ENCODE measurements around the gene SLC44A5. TPM values are rescaled to one million over a fixed set of nuclear protein-coding genes. Genes with fewer than 3 reads are reported as not detected.
"Not testable (repeated sequence)": the region's sequence is repeated elsewhere in the genome, so short reads cannot be mapped to it uniquely, and the experiment has no call there.

SLC44A5 gene
- total and polyA plus RNA-seq, 4 donors: 0.75 to 1.6 (median 1.1) TPM

DNA sequence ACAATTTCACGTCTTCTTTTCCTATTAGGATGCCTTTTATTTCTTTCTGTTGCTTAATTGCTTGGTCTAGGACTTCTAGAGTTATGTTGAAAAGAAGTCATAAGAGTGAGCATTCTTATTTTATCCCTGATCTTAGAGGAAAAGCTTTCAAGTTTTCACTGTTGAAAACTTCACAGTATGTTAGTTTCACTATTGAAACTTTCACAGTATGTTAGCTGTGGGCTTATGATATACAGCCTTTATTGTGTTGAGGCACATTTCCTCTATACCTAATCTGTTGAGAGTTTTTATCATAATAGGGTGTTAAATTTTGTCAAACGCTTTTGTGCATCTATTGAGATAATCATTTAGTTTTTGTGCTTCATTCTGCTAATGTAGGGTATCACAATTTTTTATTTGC lies 249.7 kb downstream of the SLC44A5 start:
- H3K4me1 ChIP-seq (ENCODE audit: control insufficient read depth in 1 of 2, insufficient read depth in 2 of 2, low read length in 2 of 2): no peaks in the 10 kb centered on the region
- H3K27me3 ChIP-seq (ENCODE audit: control insufficient read depth in 1 of 2, insufficient read depth in 2 of 2, low read length in 1 of 2): no peaks in the 10 kb centered on the region
- intact Hi-C loops (cut with DNase I): no loop called here
- H3K4me3 ChIP-seq (ENCODE audit: low read length in 2 of 2): no peak overlapping the region
- H3K27ac ChIP-seq (ENCODE audit: low read depth in 1 of 2, low read length in 2 of 2): no peak overlapping the region
- DNase-seq (no peak), ATAC-seq (ENCODE audit: low FRiP score) (no peak)
- WGBS, 2 donors: 77 to 81% methylated on average over 2 of the region's 2 CpGs
- peaks cover 2% of the 10 kb centered on the region for H3K9me3 ChIP-seq (ENCODE audit: control insufficient read depth, low read length)
- no peaks in the 10 kb centered on the region for H3K36me3 ChIP-seq (ENCODE audit: control insufficient read depth in 1 of 2, insufficient read depth in 2 of 2, low read length in 1 of 2)

DNA sequence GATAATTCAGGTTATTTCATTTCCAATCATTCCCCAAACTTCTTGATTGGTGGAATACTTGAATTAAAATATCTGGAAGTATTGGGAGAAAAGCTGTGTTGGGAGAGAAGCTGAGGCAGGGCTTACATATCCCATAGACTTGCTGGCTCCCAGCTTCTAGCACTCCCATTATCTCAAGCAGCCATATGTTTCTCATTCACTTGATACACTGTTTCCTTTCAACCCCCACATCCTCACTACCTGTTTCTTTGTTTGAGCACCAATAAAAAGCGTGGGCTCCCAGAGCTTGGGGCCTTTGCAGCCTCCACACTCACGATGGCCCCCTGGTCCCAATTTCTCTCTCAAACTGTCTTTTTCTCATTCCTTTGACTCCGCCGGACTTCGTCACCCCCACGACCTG lies 256.6 kb downstream of the SLC44A5 start:
- H3K4me3 ChIP-seq (ENCODE audit: low read length in 2 of 2); H3K4me1 ChIP-seq (ENCODE audit: control insufficient read depth in 1 of 2, insufficient read depth in 2 of 2, low read length in 2 of 2); ATAC-seq (ENCODE audit: low FRiP score); H3K36me3 ChIP-seq (ENCODE audit: control insufficient read depth in 1 of 2, insufficient read depth in 2 of 2, low read length in 1 of 2); H3K27ac ChIP-seq (ENCODE audit: low read depth in 1 of 2, low read length in 2 of 2); H3K9me3 ChIP-seq (ENCODE audit: control insufficient read depth, low read length); DNase-seq; intact Hi-C loops (cut with DNase I); H3K27me3 ChIP-seq (ENCODE audit: control insufficient read depth in 1 of 2, insufficient read depth in 2 of 2, low read length in 1 of 2): not testable (repeated sequence)
- 80 to 82% methylated on average over 6 of the region's 6 CpGs for WGBS, 2 donors

DNA sequence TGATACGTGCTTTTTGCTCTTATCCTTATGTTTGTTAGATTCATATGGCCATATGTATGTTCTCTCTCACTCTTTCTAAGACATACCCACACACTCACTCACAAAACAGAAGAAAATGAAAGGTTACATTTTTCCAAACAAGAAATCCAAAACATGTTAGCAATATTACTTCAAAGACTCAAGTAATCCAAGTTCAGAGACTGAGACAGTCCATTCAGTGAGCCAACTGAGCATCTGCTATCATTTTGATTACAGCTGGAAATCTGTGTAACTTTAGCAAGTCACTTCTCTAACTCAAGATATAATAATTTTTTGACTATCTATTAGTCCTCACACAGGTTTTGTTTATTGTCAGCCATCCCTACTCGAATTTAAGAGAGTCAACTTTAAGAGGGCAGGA lies 257.9 kb downstream of the SLC44A5 start:
- no peak for ATAC-seq (ENCODE audit: low FRiP score)
- H3K36me3 ChIP-seq (ENCODE audit: control insufficient read depth in 1 of 2, insufficient read depth in 2 of 2, low read length in 1 of 2): no peaks in the 10 kb centered on the region
- 69 to 77% methylated on average over 2 of the region's 2 CpGs for WGBS, 2 donors

DNA sequence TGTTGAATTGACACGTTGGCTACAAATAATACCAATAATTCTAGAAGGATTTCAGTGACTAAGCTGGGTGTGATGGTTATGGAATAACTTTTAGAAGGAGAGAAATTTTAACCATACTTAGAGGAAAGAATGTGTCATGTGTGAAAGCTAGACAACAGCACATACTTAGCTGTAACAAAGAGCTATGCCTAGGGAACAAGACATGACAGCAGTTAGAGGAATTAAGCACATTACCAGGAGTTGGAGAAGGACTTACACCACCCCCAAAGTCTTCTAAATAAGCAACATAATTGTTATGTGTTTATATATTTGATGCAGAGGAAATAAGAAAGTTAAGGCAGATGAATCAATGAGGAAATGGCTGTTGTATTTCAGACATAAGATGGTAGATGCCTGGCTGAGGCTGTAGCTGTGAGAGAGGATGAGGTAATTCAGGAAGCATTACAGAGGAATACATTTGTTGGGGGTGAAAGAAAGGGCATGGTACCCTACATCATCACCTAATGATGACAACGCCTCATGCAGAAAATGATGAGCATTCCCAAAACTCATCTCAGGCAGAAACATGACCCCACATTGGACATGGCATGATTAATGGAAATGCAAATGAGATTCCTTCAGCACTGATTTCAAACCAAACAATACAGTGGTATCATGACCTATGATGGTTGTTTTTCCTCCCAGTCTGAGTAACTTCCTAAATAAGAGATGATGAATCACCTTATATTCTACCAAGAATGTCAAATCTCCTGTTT lies 265.2 kb downstream of the SLC44A5 start:
- Histone ChIP-seq H3K27me3 (ENCODE audit: control insufficient read depth in 1 of 2, insufficient read depth in 2 of 2, low read length in 1 of 2) (no peaks in the 10 kb centered on the region), H3K36me3 (ENCODE audit: control insufficient read depth in 1 of 2, insufficient read depth in 2 of 2, low read length in 1 of 2) (no peaks in the 10 kb centered on the region), H3K9me3 (ENCODE audit: control insufficient read depth, low read length) (no peaks in the 10 kb centered on the region), H3K4me1 (ENCODE audit: control insufficient read depth in 1 of 2, insufficient read depth in 2 of 2, low read length in 2 of 2) (no peaks in the 10 kb centered on the region), H3K4me3 (ENCODE audit: low read length in 2 of 2) (no peak overlapping the region), H3K27ac (ENCODE audit: low read depth in 1 of 2, low read length in 2 of 2) (no peak overlapping the region)
- ATAC-seq (ENCODE audit: low FRiP score) (no peak), DNase-seq (no peak)
- intact Hi-C loops (cut with DNase I): no loop called here
- WGBS, 2 donors: 67 to 69% methylated on average over 2 of the region's 2 CpGs

More for the DNA sequence above, 257.9 kb downstream of the SLC44A5 start:
- Histone ChIP-seq H3K9me3 (ENCODE audit: control insufficient read depth, low read length) (no peaks in the 10 kb centered on the region), H3K4me3 (ENCODE audit: low read length in 2 of 2) (no peak overlapping the region), H3K27me3 (ENCODE audit: control insufficient read depth in 1 of 2, insufficient read depth in 2 of 2, low read length in 1 of 2) (no peaks in the 10 kb centered on the region), H3K4me1 (ENCODE audit: control insufficient read depth in 1 of 2, insufficient read depth in 2 of 2, low read length in 2 of 2) (no peaks in the 10 kb centered on the region), H3K27ac (ENCODE audit: low read depth in 1 of 2, low read length in 2 of 2) (no peak overlapping the region)
- intact Hi-C loops (cut with DNase I): no loop called here
- DNase-seq: no peak

DNA sequence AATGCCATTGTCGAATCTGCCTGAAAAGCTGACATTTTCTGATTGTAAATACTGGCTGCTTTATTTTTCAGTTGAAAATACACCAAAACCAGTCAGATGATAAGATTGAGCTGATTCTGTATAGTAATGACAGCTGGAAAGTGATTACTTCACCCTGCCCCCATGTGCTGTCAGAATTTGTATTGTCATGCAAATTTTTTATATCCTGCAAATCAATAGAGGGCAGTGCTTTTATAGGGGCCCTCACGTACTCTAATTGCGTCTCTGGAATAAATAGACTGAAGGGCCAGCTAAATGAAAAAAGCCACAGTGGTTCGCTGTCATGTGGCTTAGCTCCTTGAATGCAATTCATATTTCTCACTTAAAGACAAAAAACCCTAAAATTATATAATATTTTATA lies 268.1 kb downstream of the SLC44A5 start:
- intact Hi-C loops (cut with DNase I): no loop called here
- no peaks in the 10 kb centered on the region for H3K36me3 ChIP-seq (ENCODE audit: control insufficient read depth in 1 of 2, insufficient read depth in 2 of 2, low read length in 1 of 2)
- H3K9me3 ChIP-seq (ENCODE audit: control insufficient read depth, low read length): no peaks in the 10 kb centered on the region
- no peak overlapping the region for H3K27ac ChIP-seq (ENCODE audit: low read depth in 1 of 2, low read length in 2 of 2)
- no peaks in the 10 kb centered on the region for H3K4me1 ChIP-seq (ENCODE audit: control insufficient read depth in 1 of 2, insufficient read depth in 2 of 2, low read length in 2 of 2)
- WGBS, 2 donors: 76% methylated on average over 4 of the region's 4 CpGs
- H3K27me3 ChIP-seq (ENCODE audit: control insufficient read depth in 1 of 2, insufficient read depth in 2 of 2, low read length in 1 of 2): no peaks in the 10 kb centered on the region
- DNase-seq (no peak), ATAC-seq (ENCODE audit: low FRiP score) (no peak)
- no peak overlapping the region for H3K4me3 ChIP-seq (ENCODE audit: low read length in 2 of 2)

DNA sequence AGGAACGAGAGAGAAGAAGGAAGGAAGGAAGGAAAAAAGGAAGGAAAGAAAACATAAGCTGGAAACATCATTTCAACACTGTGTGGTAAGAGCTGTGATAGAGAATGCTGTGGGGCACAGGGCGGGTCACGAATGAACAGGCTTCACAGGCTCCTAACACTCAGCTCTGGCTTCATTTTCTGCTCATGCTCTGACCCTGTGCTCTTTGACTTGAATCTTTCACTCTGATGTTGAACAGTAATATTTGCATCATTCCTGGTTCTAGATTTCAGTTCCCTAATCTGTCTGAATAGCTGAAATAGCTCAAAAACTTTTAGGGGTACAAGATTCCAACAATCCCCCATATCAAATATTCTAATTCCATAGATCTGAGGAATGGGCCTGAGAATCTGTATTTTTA lies 269.4 kb downstream of the SLC44A5 start:
- Histone ChIP-seq H3K36me3 (ENCODE audit: control insufficient read depth in 1 of 2, insufficient read depth in 2 of 2, low read length in 1 of 2) (no peaks in the 10 kb centered on the region), H3K9me3 (ENCODE audit: control insufficient read depth, low read length) (no peaks in the 10 kb centered on the region), H3K4me3 (ENCODE audit: low read length in 2 of 2) (no peak overlapping the region), H3K27me3 (ENCODE audit: control insufficient read depth in 1 of 2, insufficient read depth in 2 of 2, low read length in 1 of 2) (no peaks in the 10 kb centered on the region), H3K27ac (ENCODE audit: low read depth in 1 of 2, low read length in 2 of 2) (no peak overlapping the region), H3K4me1 (ENCODE audit: control insufficient read depth in 1 of 2, insufficient read depth in 2 of 2, low read length in 2 of 2) (no peaks in the 10 kb centered on the region)
- intact Hi-C loops (cut with DNase I): no loop called here
- ATAC-seq (ENCODE audit: low FRiP score) (no peak), DNase-seq (no peak)
- WGBS, 2 donors: 82 to 84% methylated on average over 3 of the region's 3 CpGs

DNA sequence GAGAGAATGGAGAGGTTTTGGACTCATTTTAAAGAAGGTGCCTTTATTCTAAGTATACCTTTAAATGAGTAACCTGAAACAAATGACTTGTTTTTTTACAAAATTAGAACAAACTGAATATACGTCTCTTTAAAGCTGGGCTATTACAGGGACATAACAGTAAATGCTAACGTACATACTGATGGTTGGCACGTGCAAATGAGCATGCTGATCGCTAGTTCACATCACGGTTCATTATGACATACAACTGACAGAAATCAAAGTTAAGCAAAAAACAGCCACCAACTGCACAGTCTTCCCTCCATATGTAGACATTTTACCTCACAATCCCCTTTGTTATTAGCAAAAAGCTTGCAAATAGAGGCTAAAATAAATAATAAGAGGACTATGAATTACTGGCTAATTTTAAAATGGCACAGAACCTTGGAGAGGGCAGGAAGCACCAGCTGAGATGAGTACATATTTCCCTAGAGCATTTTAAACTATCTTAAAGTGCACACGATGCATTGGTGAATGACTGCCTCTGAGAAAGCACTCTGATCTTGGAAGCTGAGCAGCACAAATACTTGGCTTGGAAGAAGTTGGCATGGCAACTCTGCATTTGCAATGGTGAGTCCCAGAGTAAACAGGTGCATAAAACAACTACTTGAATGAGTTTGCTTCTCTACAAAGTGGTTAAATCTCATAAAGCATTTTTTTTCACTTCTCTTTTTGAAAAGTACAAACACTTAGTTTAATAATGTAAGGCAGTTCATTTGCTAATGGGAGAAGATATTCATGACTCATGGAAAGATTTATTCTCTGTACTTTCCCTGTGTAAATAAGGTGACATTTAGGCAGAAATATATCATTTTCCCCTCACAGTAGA lies 272.1 kb downstream of the SLC44A5 start:
- Histone ChIP-seq H3K4me1 (ENCODE audit: control insufficient read depth in 1 of 2, insufficient read depth in 2 of 2, low read length in 2 of 2) (no peaks in the 10 kb centered on the region), H3K4me3 (ENCODE audit: low read length in 2 of 2) (no peak overlapping the region), H3K9me3 (ENCODE audit: control insufficient read depth, low read length) (no peaks in the 10 kb centered on the region), H3K27me3 (ENCODE audit: control insufficient read depth in 1 of 2, insufficient read depth in 2 of 2, low read length in 1 of 2) (no peaks in the 10 kb centered on the region), H3K36me3 (ENCODE audit: control insufficient read depth in 1 of 2, insufficient read depth in 2 of 2, low read length in 1 of 2) (no peaks in the 10 kb centered on the region), H3K27ac (ENCODE audit: low read depth in 1 of 2, low read length in 2 of 2) (no peak overlapping the region)
- WGBS, 2 donors: 70 to 73% methylated on average over 6 of the region's 6 CpGs
- no peak for DNase-seq
- no peak for ATAC-seq (ENCODE audit: low FRiP score)
- intact Hi-C loops (cut with DNase I): no loop called here

DNA sequence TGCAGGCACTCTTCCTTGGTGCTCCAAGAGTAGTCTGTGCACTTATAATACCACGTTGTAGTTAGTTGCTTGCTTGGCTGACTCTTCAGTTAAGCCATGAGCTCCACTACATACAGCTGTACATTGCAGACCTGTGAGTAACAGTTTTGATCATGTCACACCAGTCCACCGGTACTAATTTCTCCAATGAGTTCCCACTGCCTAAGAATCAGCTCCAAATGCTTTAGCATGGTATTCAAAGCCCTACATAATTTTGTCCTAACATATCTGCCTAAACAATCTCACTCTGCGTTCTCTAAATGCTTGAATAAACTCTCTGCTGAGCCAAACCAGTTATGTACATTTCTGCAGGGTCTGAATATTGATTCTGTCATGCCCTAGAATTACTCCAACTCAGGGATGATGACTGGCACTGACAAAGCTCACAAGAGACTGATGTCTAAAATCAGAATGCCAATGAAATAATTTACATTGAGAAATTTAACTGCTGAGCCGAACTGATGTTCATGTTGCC lies 276.0 kb downstream of the SLC44A5 start:
- Histone ChIP-seq H3K36me3 (ENCODE audit: control insufficient read depth in 1 of 2, insufficient read depth in 2 of 2, low read length in 1 of 2) (no peaks in the 10 kb centered on the region), H3K27me3 (ENCODE audit: control insufficient read depth in 1 of 2, insufficient read depth in 2 of 2, low read length in 1 of 2) (no peaks in the 10 kb centered on the region), H3K4me3 (ENCODE audit: low read length in 2 of 2) (no peak overlapping the region), H3K9me3 (ENCODE audit: control insufficient read depth, low read length) (no peaks in the 10 kb centered on the region), H3K4me1 (ENCODE audit: control insufficient read depth in 1 of 2, insufficient read depth in 2 of 2, low read length in 2 of 2) (no peaks in the 10 kb centered on the region), H3K27ac (ENCODE audit: low read depth in 1 of 2, low read length in 2 of 2) (no peak overlapping the region)
- DNase-seq (no peak), ATAC-seq (ENCODE audit: low FRiP score) (no peak)
- 70 to 74% methylated on average over 4 of the region's 4 CpGs for WGBS, 2 donors
- intact Hi-C loops (cut with DNase I): no loop called here

DNA sequence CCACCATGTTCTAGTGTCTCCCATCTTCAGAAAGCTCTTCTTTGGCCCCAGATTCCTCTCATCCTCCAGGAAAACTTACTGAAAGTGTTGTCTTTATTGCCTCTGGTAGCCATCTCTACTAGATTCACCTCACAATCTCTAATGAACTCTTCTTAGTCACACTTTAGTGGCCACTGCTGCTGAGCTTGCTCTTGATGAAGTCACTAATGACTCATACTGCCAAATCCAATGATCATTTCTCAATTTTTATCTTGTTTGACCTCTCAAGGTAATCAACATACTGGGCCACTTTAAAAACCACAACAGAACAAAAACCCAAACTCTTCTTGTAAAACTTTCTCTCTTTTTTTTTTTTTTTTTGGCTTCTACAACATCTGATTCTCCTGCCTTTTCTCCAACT lies 280.3 kb downstream of the SLC44A5 start:
- H3K36me3 ChIP-seq (ENCODE audit: control insufficient read depth in 1 of 2, insufficient read depth in 2 of 2, low read length in 1 of 2): no peaks in the 10 kb centered on the region
- no peaks in the 10 kb centered on the region for H3K27me3 ChIP-seq (ENCODE audit: control insufficient read depth in 1 of 2, insufficient read depth in 2 of 2, low read length in 1 of 2)
- DNase-seq: no peak
- ATAC-seq (ENCODE audit: low FRiP score): no peak
- no peak overlapping the region for H3K27ac ChIP-seq (ENCODE audit: low read depth in 1 of 2, low read length in 2 of 2)
- no peak overlapping the region for H3K4me3 ChIP-seq (ENCODE audit: low read length in 2 of 2)
- H3K4me1 ChIP-seq (ENCODE audit: control insufficient read depth in 1 of 2, insufficient read depth in 2 of 2, low read length in 2 of 2): no peaks in the 10 kb centered on the region
- intact Hi-C loops (cut with DNase I): no loop called here
- no peaks in the 10 kb centered on the region for H3K9me3 ChIP-seq (ENCODE audit: control insufficient read depth, low read length)
